Left ventricle myocardium inferior (tissue), 1 donor: ENCODE measurements around the gene DNAJB6. TPM values are rescaled to one million over a fixed set of nuclear protein-coding genes. Genes with fewer than 3 reads are reported as not detected.

Experiments
- DNase-seq: peaks from one replicate; pipeline ENCODE4 v3.0.0-alpha.2; 2020
- H3K27ac ChIP-seq: fragments of 200-600 bp; replicated peaks from 2 replicates; pipeline ENCODE4 v1.8.0; 2021
- H3K27me3 ChIP-seq: fragments of 200-600 bp; 2 replicates; pipeline ENCODE4 v1.8.0; 2021; ENCODE audit warnings: low read depth
- H3K36me3 ChIP-seq: fragments of 200-600 bp; 2 replicates; pipeline ENCODE4 v1.8.0; 2021
- H3K4me1 ChIP-seq: fragments of 200-600 bp; 2 replicates; pipeline ENCODE4 v1.8.0; 2021
- H3K4me3 ChIP-seq: fragments of 200-600 bp; 2 replicates; pipeline ENCODE4 v1.8.0; 2021; ENCODE audit warnings: mild to moderate bottlenecking, moderate library complexity
- H3K9me3 ChIP-seq: fragments of 200-600 bp; replicated peaks from 2 replicates; pipeline ENCODE4 v1.8.0; 2021
- CTCF ChIP-seq: fragments of 200-600 bp; IDR thresholded peaks from 2 replicates; pipeline ENCODE4 v1.8.0; 2021; ENCODE audit warnings: antibody characterized with exemption, mild to moderate bottlenecking, borderline replicate concordance
- intact Hi-C: fragments of 100-400 bp; cut with micrococcal nuclease; formaldehyde crosslinking; loops from one replicate; pipeline ENCODE4 v1.11.0; 2022
- total RNA-seq: library from RNA; stranded (reverse); fragmentation: NEBNext Ultra II Directional; extraction: Animal tissue kit (Norgen Biotek cat#: 25700); gene quantifications from one replicate; pipeline ENCODE4 v1.2.1, GENCODE V29; 2021
- donor health status: DM: no; HTN: yes; CAD: no; lungs with severe emphysema.

DNAJB6 gene
- total RNA-seq, 1 donor from 2014 or later, result 211 TPM

- H3K4me1 ChIP-seq, result peaks cover 93% of the 10 kb centered on the region
- no peak for DNase-seq
- H3K27ac ChIP-seq, result peak overlapping the region; percentile 6
- no peak for TF ChIP-seq CTCF
- no peaks in the 10 kb centered on the region for H3K9me3 ChIP-seq
- intact Hi-C loops, result loop anchor here (10.0 kb wide), 1 partner anchor 50 kb away; no protein-coding TSS in a partner anchor
- no peaks in the 10 kb centered on the region for H3K27me3 ChIP-seq
- H3K4me3 ChIP-seq, result no peak overlapping the region
- H3K36me3 ChIP-seq, result peaks cover 41% of the 10 kb centered on the region
Measured at GRCh38 chr7:157394246-157395191, 57.7 kb downstream of the DNAJB6 start.

- no peaks in the 10 kb centered on the region for H3K27me3 ChIP-seq
- H3K4me1 ChIP-seq, result peaks cover 93% of the 10 kb centered on the region
- no peak overlapping the region for H3K4me3 ChIP-seq
- H3K9me3 ChIP-seq, result no peaks in the 10 kb centered on the region
- H3K27ac ChIP-seq, result no peak overlapping the region
- intact Hi-C loops, result loop anchor here (10.0 kb wide), 1 partner anchor 50 kb away; no protein-coding TSS in a partner anchor
- DNase-seq, result no peak
- no peak for TF ChIP-seq CTCF
- H3K36me3 ChIP-seq, result peaks cover 41% of the 10 kb centered on the region
Measured at GRCh38 chr7:157395206-157395605, 58.4 kb downstream of the DNAJB6 start.

GRCh38 chr7:157396316-157397035, 59.7 kb downstream of the DNAJB6 start:
- no peak for TF ChIP-seq CTCF
- Histone ChIP-seq H3K36me3 (peaks cover 43% of the 10 kb centered on the region), H3K4me1 (peaks cover 87% of the 10 kb centered on the region), H3K27me3 (no peaks in the 10 kb centered on the region), H3K9me3 (no peaks in the 10 kb centered on the region), H3K27ac (peak overlapping the region; percentile 90), H3K4me3 (no peak overlapping the region)
- intact Hi-C loops, result loop anchor here (10.0 kb wide), 1 partner anchor 52 kb away; no protein-coding TSS in a partner anchor
- DNase-seq, result no peak

GRCh38 chr7:157397036-157397720, 60.4 kb downstream of the DNAJB6 start:
- no peak for DNase-seq

More at GRCh38 chr7:157397036-157397720, 60.4 kb downstream of the DNAJB6 start:
- Histone ChIP-seq H3K4me1 (peaks cover 84% of the 10 kb centered on the region), H3K27ac (peak overlapping the region; percentile 90), H3K27me3 (no peaks in the 10 kb centered on the region), H3K9me3 (no peaks in the 10 kb centered on the region), H3K4me3 (no peak overlapping the region), H3K36me3 (peaks cover 47% of the 10 kb centered on the region)
- no peak for TF ChIP-seq CTCF
- intact Hi-C loops, result loop anchor here (10.0 kb wide), 1 partner anchor 52 kb away; no protein-coding TSS in a partner anchor
